Measurements from ENCODE around the gene ATP1B2. TPM values are rescaled to one million over a fixed set of nuclear protein-coding genes. Genes with fewer than 3 reads are reported as not detected.

ATP1B2 gene
- total and polyA plus RNA-seq, 2 of the 8 experiments (the other 6 are each of a cell fraction or from before 2014, with no cell fraction given) = 9.1 to 21.0 TPM

GRCh38 chr17:7687908-7688807 is 37.4 kb downstream of the ATP1B2 start, which contains the start of gene WRAP53:
Gene WRAP53, plus strand, starts transcription at chr17:7688477. Its CDS starts 172 bp downstream, at chr17:7688649.
- H3K36me3 ChIP-seq (ENCODE audit: control insufficient read depth in 2 of 4, insufficient read depth in 4 of 4, low read length in 3 of 4) = peaks cover 0 to 4% (median 0%) of the 10 kb centered on the region in 4 experiments; a peak in 2 of 8 replicates
- no peaks in the 10 kb centered on the region for H3K27me3 ChIP-seq (replicated peaks in 1 of 4; ENCODE audit: control insufficient read depth in 3 of 4, extremely low read depth in 1 of 4, insufficient read depth in 3 of 4, low read length in 3 of 4)
- H3K23me2 ChIP-seq (ENCODE audit: low read depth, low read length) = peaks cover 16% of the 10 kb centered on the region
- no peak within 1 kb of the TSS; the same call in 1 of the 2 replicates for H2BK15ac ChIP-seq (ENCODE audit: low read length)
- H3K9me3 ChIP-seq (ENCODE audit: insufficient read depth in 2 of 2, low read depth in 1 of 2, low read length in 1 of 2) = no peaks in the 10 kb centered on the region
- H3K27ac ChIP-seq (ENCODE audit: low read depth, low read length) = peak within 1 kb of the TSS; percentile 99
- ChIA-PET POLR2A (ENCODE audit: partially characterized antibody) (interaction anchor here (0.7 to 58.0 kb wide), 23 partner anchors 8 to 535 kb away, joined by 3 to 2272 read pairs (median 5); partner anchors contain the start of genes ATP1B2, CD68, DNAH2 and EFNB3), CTCF (ENCODE audit: partially characterized antibody) (interaction anchor here (0.5 to 11.3 kb wide), 43 partner anchors 13 to 359 kb away, joined by 3 to 199 read pairs (median 5); partner anchors contain the start of genes ATP1B2, CD68, DNAH2 and EFNB3)
- peak within 1 kb of the TSS; percentile 80 to 100 (median 98) for H3K9ac ChIP-seq (replicated peaks in 1 of 4; ENCODE audit: extremely low read depth in 1 of 4, low read depth in 3 of 4, low read length in 3 of 4)
- H3K4me2 ChIP-seq (ENCODE audit: insufficient read depth in 1 of 2, low read depth in 2 of 2, low read length in 2 of 2) = peak within 1 kb of the TSS; percentile 84 to 91
- H2BK120ac ChIP-seq (replicated peaks; ENCODE audit: low read depth, low read length) = no peak within 1 kb of the TSS
- H3K23ac ChIP-seq (ENCODE audit: insufficient read length) = no peak within 1 kb of the TSS
- no peak within 1 kb of the TSS for H3K4ac ChIP-seq (replicated peaks; ENCODE audit: insufficient read length, low read depth, low read length)
- peak within 1 kb of the TSS; percentile 80; the same call in 1 of the 2 replicates for H2BK12ac ChIP-seq (ENCODE audit: low read depth, low read length)
- H4K5ac ChIP-seq (ENCODE audit: insufficient read length, low read depth, low read length) = peak within 1 kb of the TSS; percentile 17
- H4K8ac ChIP-seq (ENCODE audit: extremely low read depth, insufficient read depth, low read length) = peak within 1 kb of the TSS; percentile 99; the same call in 1 of the 2 replicates
- peaks cover 13% of the 10 kb centered on the region for H3K79me1 ChIP-seq (ENCODE audit: low read depth, low read length)
- peaks cover 0 to 11% (median 4%) of the 10 kb centered on the region in 4 experiments; a peak in 4 of 7 replicates for H3K4me1 ChIP-seq (replicated peaks in 1 of 4; ENCODE audit: control insufficient read depth in 3 of 4, insufficient read depth in 4 of 4, low read length in 3 of 4)
- 1% methylated on average over 50 of the region's 51 CpGs; no CpG with 5 or more reads in 1 of the 2 experiments for WGBS, 2 experiments (ENCODE audit: extremely low coverage in 1 of 2, insufficient coverage in 1 of 2, insufficient read length in 1 of 2, insufficient replicate concordance in 2 of 2, low coverage in 1 of 2, low lambda C conversion rate in 2 of 2, missing lambda C conversion rate in 1 of 2)
- H3K56ac ChIP-seq (replicated peaks; ENCODE audit: insufficient read length, low read depth, low read length) = no peak within 1 kb of the TSS
- FAIRE-seq (peak; percentile 55), DNase-seq (ENCODE audit: low read depth in 1 of 2, low spot score in 2 of 2) (peak; percentile 95 to 99)
- peak within 1 kb of the TSS; percentile 45; the same call in 1 of the 2 replicates for H2AFZ ChIP-seq (ENCODE audit: low read length)
- H4K20me1 ChIP-seq (replicated peaks in 1 of 2; ENCODE audit: control insufficient read depth in 1 of 2, insufficient read depth in 2 of 2, low read length in 2 of 2) = peaks cover 4 to 9% of the 10 kb centered on the region in 2 experiments
- no peak within 1 kb of the TSS for H2BK20ac ChIP-seq (ENCODE audit: low read length)
- peak within 1 kb of the TSS; percentile 22 for H4K91ac ChIP-seq (replicated peaks; ENCODE audit: insufficient read length, low read length)
- peak within 1 kb of the TSS; percentile 99 for H2BK5ac ChIP-seq (ENCODE audit: low read depth, low read length)
- H3K14ac ChIP-seq (ENCODE audit: insufficient read length) = no peak within 1 kb of the TSS
- peaks cover 21 to 51% of the 10 kb centered on the region in 2 experiments for H3K79me2 ChIP-seq (ENCODE audit: control insufficient read depth in 1 of 2, insufficient read depth in 2 of 2, low read length in 2 of 2)
- peak within 1 kb of the TSS; percentile 95 for H2AK5ac ChIP-seq (ENCODE audit: low read depth, low read length)
- H3K4me3 ChIP-seq (ENCODE audit: extremely low read depth in 1 of 4, insufficient read depth in 2 of 4, low read depth in 3 of 4, low read length in 4 of 4) = peak within 1 kb of the TSS; percentile 75 to 100 (median 94)
- H3K18ac ChIP-seq (ENCODE audit: extremely low read depth, low read length) = no peak within 1 kb of the TSS; the same call in 1 of the 2 replicates
- TF ChIP-seq POLR2AphosphoS5 (IDR thresholded peaks at IDR 0.05; ENCODE audit: low read depth, low read length) (peak; percentile 45), EGR1 (IDR thresholded peaks at IDR 0.05; ENCODE audit: borderline replicate concordance, low read depth, low read length) (no peak), SP1 (IDR thresholded peaks at IDR 0.05; ENCODE audit: low read depth, low read length) (no peak; the same call in 1 of the 2 replicates), HDAC6 (IDR thresholded peaks at IDR 0.05; ENCODE audit: low read depth, low read length) (no peak), BCL11A (IDR thresholded peaks at IDR 0.05; ENCODE audit: low read depth in 2 of 2, low read length in 2 of 2) (no peak), SIX5 (IDR thresholded peaks at IDR 0.05; ENCODE audit: low read depth, low read length) (peak; percentile 90), EP300 (IDR thresholded peaks at IDR 0.05; ENCODE audit: borderline replicate concordance in 1 of 2, low read depth in 2 of 2, low read length in 2 of 2) (no peak), JUN (IDR thresholded peaks at IDR 0.05; ENCODE audit: low read depth, low read length) (no peak), NRF1 (IDR thresholded peaks at IDR 0.05; ENCODE audit: low read depth, low read length) (no peak), MAFK (IDR thresholded peaks at IDR 0.05; ENCODE audit: low read depth, low read length) (no peak), KDM5A (IDR thresholded peaks at IDR 0.05; ENCODE audit: low read length) (no peak)

Data from H1 (cell line).